Endothelial cell of umbilical vein (primary cell): Measurements from ENCODE around the gene CACNA1C. TPM values are rescaled to one million over a fixed set of nuclear protein-coding genes. Genes with fewer than 3 reads are reported as not detected.

Source experiments
- BruUV-seq: library from RNA; stranded (reverse); fragments of 400-500 nt; replicated peaks from 2 replicates; lab custom pipeline; 2021; lab: Mats Ljungman, UMichigan
- CTCF ChIA-PET: fragments of 300-600, 350-600 bp; sonication (Branson Sonifier 250); formaldehyde crosslinking; loops from one replicate; lab custom pipeline; 2021; ENCODE audit warnings: antibody characterized with exemption, inconsistent platforms; lab: Charles Lee
- POLR2A ChIA-PET: fragments of 300-600, 350-600 bp; sonication (Branson Sonifier 250); formaldehyde crosslinking; loops from one replicate; lab custom pipeline; 2021; ENCODE audit warnings: antibody characterized with exemption, inconsistent platforms; lab: Charles Lee
- DNase-seq: peaks from one replicate; pipeline ENCODE4 v3.0.0-alpha.2; 2011; ENCODE audit warnings: low read depth, low spot score
- FAIRE-seq: peaks from 2 replicates; lab custom pipeline; 2011; peaks lifted over from hg19 to GRCh38; lab: Jason Lieb, UNC
- H2AFZ ChIP-seq: 2 replicates; pipeline ENCODE4 v1.6.0; 2012; ENCODE audit warnings: low read depth, low read length, control low read depth, inconsistent platforms
- H3K27ac ChIP-seq: 2 replicates; pipeline ENCODE4 v1.5.1; 2011; ENCODE audit warnings: low read depth, mild to moderate bottlenecking, control low read depth, low read length, moderate library complexity; ENCODE audit not compliant: insufficient read depth
- H3K27me3 ChIP-seq, 2 experiments: 2 replicates each; pipeline versions ENCODE4 v1.6.0 to v1.6.1; 2011; ENCODE audit warnings: low read length in 2 of 2, mixed read lengths in 1 of 2; ENCODE audit not compliant: control insufficient read depth in 2 of 2, insufficient read depth in 2 of 2
- H3K36me3 ChIP-seq, 2 experiments: 2 replicates in 1 of 2; 3 replicates in 1 of 2; pipeline ENCODE4 v1.5.1; 2011; ENCODE audit warnings: low read length in 2 of 2, mild to moderate bottlenecking in 1 of 2, moderate library complexity in 1 of 2; ENCODE audit not compliant: control insufficient read depth in 2 of 2, insufficient read depth in 2 of 2; ENCODE audit errors: extremely low read depth in 1 of 2
- H3K4me1 ChIP-seq: 3 replicates; pipeline ENCODE4 v1.5.1; 2011; ENCODE audit warnings: mild to moderate bottlenecking, low read length; ENCODE audit not compliant: control insufficient read depth, insufficient read depth; ENCODE audit errors: extremely low read depth
- H3K4me2 ChIP-seq: 2 replicates; pipeline ENCODE4 v1.6.1; 2011; ENCODE audit warnings: low read length, control low read depth, mixed read lengths; ENCODE audit not compliant: insufficient read depth
- H3K4me3 ChIP-seq, 3 experiments: fragments of 200-600 bp in 1 of 3; sonication (generic), shearing (Covaris generic) in 1 of 3; replicated peaks in 1 of 3; 2 replicates each; pipeline ENCODE4 v1.5.1; 2011 to 2016; ENCODE audit warnings: control low read depth in 3 of 3, low read length in 3 of 3, mild to moderate bottlenecking in 2 of 3, inconsistent platforms in 1 of 3, low read depth in 1 of 3, moderate library complexity in 1 of 3; ENCODE audit not compliant: insufficient read depth in 1 of 3
- H3K79me2 ChIP-seq: 2 replicates; pipeline ENCODE4 v1.6.0; 2012; ENCODE audit warnings: low read length, inconsistent platforms; ENCODE audit not compliant: control insufficient read depth, insufficient read depth
- H3K9ac ChIP-seq: replicated peaks from 2 replicates; pipeline ENCODE3; 2011; ENCODE audit warnings: low read length, control low read depth; ENCODE audit not compliant: insufficient read depth; ENCODE audit errors: extremely low read depth
- H3K9me1 ChIP-seq: replicated peaks from 3 replicates; pipeline ENCODE4 v1.6.0; 2011; ENCODE audit warnings: mild to moderate bottlenecking, low read length; ENCODE audit not compliant: control insufficient read depth, insufficient read depth; ENCODE audit errors: extremely low read depth
- H3K9me3 ChIP-seq: replicated peaks from 2 replicates; pipeline ENCODE4 v1.5.1; 2012; ENCODE audit warnings: low read length, inconsistent platforms; ENCODE audit not compliant: control insufficient read depth, insufficient read depth
- H4K20me1 ChIP-seq: replicated peaks from 2 replicates; pipeline ENCODE3; 2011; ENCODE audit warnings: mild to moderate bottlenecking, low read length; ENCODE audit not compliant: control insufficient read depth, insufficient read depth; ENCODE audit errors: extremely low read depth
- EZH2 ChIP-seq: IDR thresholded peaks from 2 replicates; pipeline ENCODE4 v1.6.1; 2012; ENCODE audit warnings: borderline replicate concordance, low read depth, mild to moderate bottlenecking, moderate library complexity, low read length, inconsistent platforms; ENCODE audit not compliant: severe bottlenecking
- FOS ChIP-seq: IDR thresholded peaks from 2 replicates; pipeline ENCODE4 v1.6.1; 2011; ENCODE audit warnings: mild to moderate bottlenecking, low read length, moderate library complexity, borderline replicate concordance; ENCODE audit not compliant: insufficient read depth
- GATA2 ChIP-seq: IDR thresholded peaks from 2 replicates; pipeline ENCODE4 v1.7.0; 2011; ENCODE audit warnings: low read depth, mild to moderate bottlenecking, moderate library complexity, mixed read lengths, low read length; ENCODE audit not compliant: insufficient read length, insufficient read depth
- JUN ChIP-seq: IDR thresholded peaks from 2 replicates; pipeline ENCODE4 v1.6.1; 2011; ENCODE audit warnings: borderline replicate concordance, low read depth; ENCODE audit not compliant: insufficient read length, insufficient read depth
- MYC ChIP-seq: IDR thresholded peaks from one replicate; pipeline ENCODE4 v1.6.1; 2011; ENCODE audit warnings: mild to moderate bottlenecking, low read depth, low read length
- POLR2A ChIP-seq: IDR thresholded peaks from 2 replicates; pipeline ENCODE4 v1.6.1; 2012; ENCODE audit warnings: low read depth, mild to moderate bottlenecking, control low read depth, low read length
- POLR2AphosphoS5 ChIP-seq: IDR thresholded peaks from 2 replicates; pipeline ENCODE4 v1.6.1; 2012; ENCODE audit warnings: low read depth, mild to moderate bottlenecking, control low read depth, low read length, moderate library complexity; ENCODE audit not compliant: insufficient read depth
- dilution Hi-C: fragments of 300-500 bp; cut with MboI; formaldehyde crosslinking; loops from one replicate; pipeline ENCODE4 v1.15.0; 2019; ENCODE audit warnings: low sequenced_read_pairs; ENCODE audit not compliant: extremely low pct_ligation_motif_present
- intact Hi-C: fragments of 100-400 bp; cut with micrococcal nuclease; formaldehyde crosslinking; loops from one replicate; pipeline ENCODE4 v1.10.0; 2022
- polyA plus RNA-seq, 4 experiments: library from polyadenylated mRNA; depleted of rRNA in 3 of 4; stranded (reverse) in 3 of 4; unstranded in 1 of 4; fragments of >200 nt; gene quantifications; 2 replicates each; pipeline versions ENCODE4 v1.2.1 to v1.2.3, GENCODE V29; 2011 to 2012; ENCODE audit warnings: missing spikeins in 1 of 4
- total RNA-seq: library from RNA; stranded (reverse); gene quantifications from 2 replicates; pipeline ENCODE4 v1.2.3, GENCODE V29; 2021
- TF ChIP-seq, protein P1 (sequence below): IDR thresholded peaks from 2 replicates; pipeline ENCODE4 v1.6.1; 2011; ENCODE audit not compliant: insufficient read depth, insufficient read length
- TF ChIP-seq, protein P2 (sequence below), 2 donors: IDR thresholded peaks; 1 replicate in 1 of 2; 2 replicates in 1 of 2; pipeline ENCODE4 v1.5.1; 2011; ENCODE audit warnings: low read length in 2 of 2, mild to moderate bottlenecking in 2 of 2, moderate library complexity in 2 of 2, control low read depth in 1 of 2, inconsistent platforms in 1 of 2, low read depth in 1 of 2; ENCODE audit not compliant: insufficient read depth in 1 of 2; ENCODE audit errors: extremely low read depth in 1 of 2

CACNA1C gene
- total and polyA plus RNA-seq, 2 donors (not counting 3 experiments of a cell fraction or from before 2014, with no cell fraction given), result not detected

DNA sequence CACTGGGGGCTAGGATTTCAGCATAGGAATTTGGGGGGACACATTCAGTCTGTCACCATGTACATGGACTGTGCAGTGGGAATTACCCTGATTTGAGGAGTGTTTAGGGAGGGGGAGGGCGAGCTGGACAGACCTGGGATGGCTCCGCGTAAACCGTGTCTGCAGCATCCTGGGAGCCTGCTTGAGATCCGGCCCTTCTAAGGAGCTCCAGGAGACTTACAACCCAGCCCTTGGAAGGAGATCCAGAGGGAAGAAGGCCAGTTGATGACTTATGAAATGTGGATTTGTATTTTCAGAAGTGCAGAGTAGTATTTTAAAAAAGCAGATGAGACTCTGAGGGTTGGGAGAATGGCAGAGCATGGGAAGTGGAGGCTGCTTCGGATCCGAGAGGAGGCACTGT, 153.2 kb downstream of the CACNA1C start:
- no peak for FAIRE-seq
- DNase-seq, result no peak
- CTCF ChIA-PET, result no interaction called here
- intact Hi-C loops (no loop called here), dilution Hi-C loops (no loop called here)
- Histone ChIP-seq H3K27ac (no peak overlapping the region), H2AFZ (no peak overlapping the region), H3K4me3 (no peak overlapping the region), H3K36me3 (no peaks in the 10 kb centered on the region), H4K20me1 (no peaks in the 10 kb centered on the region), H3K27me3 (no peaks in the 10 kb centered on the region), H3K4me2 (no peak overlapping the region), H3K79me2 (no peaks in the 10 kb centered on the region), H3K9me1 (no peaks in the 10 kb centered on the region), H3K9ac (no peak overlapping the region), H3K9me3 (no peaks in the 10 kb centered on the region), H3K4me1 (no peaks in the 10 kb centered on the region)
- POLR2A ChIA-PET, result no interaction called here
- TF ChIP-seq FOS (no peak), JUN (no peak), EZH2 (no peak), POLR2A (no peak), MYC (no peak), POLR2AphosphoS5 (no peak), GATA2 (no peak)
- TF ChIP-seq, protein P1, sequence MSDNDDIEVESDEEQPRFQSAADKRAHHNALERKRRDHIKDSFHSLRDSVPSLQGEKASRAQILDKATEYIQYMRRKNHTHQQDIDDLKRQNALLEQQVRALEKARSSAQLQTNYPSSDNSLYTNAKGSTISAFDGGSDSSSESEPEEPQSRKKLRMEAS, result no peak
- TF ChIP-seq, protein P2, sequence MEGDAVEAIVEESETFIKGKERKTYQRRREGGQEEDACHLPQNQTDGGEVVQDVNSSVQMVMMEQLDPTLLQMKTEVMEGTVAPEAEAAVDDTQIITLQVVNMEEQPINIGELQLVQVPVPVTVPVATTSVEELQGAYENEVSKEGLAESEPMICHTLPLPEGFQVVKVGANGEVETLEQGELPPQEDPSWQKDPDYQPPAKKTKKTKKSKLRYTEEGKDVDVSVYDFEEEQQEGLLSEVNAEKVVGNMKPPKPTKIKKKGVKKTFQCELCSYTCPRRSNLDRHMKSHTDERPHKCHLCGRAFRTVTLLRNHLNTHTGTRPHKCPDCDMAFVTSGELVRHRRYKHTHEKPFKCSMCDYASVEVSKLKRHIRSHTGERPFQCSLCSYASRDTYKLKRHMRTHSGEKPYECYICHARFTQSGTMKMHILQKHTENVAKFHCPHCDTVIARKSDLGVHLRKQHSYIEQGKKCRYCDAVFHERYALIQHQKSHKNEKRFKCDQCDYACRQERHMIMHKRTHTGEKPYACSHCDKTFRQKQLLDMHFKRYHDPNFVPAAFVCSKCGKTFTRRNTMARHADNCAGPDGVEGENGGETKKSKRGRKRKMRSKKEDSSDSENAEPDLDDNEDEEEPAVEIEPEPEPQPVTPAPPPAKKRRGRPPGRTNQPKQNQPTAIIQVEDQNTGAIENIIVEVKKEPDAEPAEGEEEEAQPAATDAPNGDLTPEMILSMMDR (IDR thresholded peaks at IDR 0.05; ENCODE audit: extremely low read depth in 1 of 2, insufficient read depth in 1 of 2, low read depth in 1 of 2, low read length in 2 of 2), result no peak
- no TSS peak for BruUV-seq
